ENCODE data around the gene TEN1.

TEN1 gene

DNA sequence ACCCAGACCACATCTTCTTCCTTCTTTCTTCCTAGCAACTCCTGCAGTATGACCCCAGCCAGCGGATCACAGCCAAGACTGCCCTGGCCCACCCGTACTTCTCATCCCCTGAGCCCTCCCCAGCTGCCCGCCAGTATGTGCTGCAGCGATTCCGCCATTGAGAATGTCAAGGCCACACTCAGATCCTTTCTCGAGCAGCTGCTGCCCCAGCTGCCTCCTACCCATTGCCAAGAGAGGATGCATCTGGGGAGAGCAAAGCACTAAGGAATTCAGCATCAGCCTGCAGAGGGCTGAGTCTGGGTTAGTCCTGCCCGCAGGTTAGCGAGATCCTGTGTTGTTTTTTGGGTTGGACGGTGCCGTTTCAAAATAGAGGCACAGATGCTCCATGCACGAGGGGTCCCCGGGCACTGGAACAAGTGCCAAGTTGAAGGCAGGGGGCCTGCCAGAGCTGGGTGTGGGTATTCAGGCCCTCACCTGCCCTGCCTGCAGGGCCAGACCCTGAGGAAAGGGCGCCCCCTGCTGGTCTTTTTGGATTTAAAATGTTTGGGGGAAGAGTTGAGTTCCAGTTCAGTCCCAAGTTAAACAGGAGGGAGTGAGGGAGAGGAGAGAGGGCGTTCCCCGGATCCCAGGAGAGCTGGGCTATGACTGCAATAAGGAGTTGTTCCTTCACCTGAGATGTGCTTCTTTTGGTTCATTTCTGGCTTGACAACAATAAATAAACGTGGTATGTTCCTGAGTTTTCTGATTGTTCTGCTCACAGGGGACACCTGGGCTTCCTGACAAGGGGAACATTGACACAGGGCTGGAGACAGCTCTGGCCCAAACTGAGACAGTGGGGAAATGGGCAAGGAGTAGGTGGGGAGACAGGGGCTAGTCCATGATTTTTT is 26.5 kb downstream of the TEN1 start:
- H3K4me3 ChIP-seq (ENCODE audit: low read depth, low read length): no peak overlapping the region
- no peak for DNase-seq (ENCODE audit: low read depth)
- TF ChIP-seq, protein P1, sequence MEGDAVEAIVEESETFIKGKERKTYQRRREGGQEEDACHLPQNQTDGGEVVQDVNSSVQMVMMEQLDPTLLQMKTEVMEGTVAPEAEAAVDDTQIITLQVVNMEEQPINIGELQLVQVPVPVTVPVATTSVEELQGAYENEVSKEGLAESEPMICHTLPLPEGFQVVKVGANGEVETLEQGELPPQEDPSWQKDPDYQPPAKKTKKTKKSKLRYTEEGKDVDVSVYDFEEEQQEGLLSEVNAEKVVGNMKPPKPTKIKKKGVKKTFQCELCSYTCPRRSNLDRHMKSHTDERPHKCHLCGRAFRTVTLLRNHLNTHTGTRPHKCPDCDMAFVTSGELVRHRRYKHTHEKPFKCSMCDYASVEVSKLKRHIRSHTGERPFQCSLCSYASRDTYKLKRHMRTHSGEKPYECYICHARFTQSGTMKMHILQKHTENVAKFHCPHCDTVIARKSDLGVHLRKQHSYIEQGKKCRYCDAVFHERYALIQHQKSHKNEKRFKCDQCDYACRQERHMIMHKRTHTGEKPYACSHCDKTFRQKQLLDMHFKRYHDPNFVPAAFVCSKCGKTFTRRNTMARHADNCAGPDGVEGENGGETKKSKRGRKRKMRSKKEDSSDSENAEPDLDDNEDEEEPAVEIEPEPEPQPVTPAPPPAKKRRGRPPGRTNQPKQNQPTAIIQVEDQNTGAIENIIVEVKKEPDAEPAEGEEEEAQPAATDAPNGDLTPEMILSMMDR (IDR thresholded peaks at IDR 0.05; ENCODE audit: control insufficient read depth, extremely low read depth, insufficient read depth): peak; percentile 65

DNA sequence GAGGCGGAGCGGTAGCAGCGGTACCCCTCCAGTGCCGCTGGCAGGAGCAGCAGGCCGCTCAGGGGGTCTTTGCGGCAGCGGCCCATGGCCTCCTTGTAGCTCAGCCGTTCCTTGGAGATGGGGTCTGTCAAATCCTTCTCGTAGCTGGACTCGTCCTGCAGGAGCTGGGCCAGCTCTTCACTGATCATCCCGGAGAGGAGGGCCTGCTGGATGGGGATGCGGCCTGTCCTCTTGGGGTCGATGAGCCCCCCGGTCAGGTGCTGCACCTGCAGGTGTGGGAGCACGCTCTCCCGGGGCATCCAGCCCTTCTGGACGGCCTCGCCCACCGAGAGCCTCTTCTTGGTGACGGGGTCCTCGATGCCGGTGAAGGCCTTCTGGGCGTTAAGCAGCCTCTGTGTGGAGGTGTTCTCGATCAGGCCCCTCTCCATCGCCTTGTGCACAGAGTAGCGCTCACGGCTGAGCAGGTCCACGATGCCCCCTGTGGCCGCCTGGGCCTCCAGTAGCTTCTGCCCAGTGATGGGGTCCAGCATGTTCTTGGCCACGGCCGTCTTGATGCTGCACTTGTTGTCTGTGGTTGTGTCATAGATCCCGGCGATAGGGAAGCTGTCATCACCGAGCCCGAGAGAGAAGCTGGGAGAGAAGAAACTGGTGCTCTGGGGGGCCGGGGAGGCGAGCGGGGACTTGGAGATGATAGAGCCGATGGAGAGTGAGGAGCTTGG is 28.2 kb downstream of the TEN1 start:
- H3K4me3 ChIP-seq (ENCODE audit: low read depth, low read length): no peak overlapping the region
- DNase-seq (ENCODE audit: low read depth): no peak
- TF ChIP-seq, protein P1 (IDR thresholded peaks at IDR 0.05; ENCODE audit: control insufficient read depth, extremely low read depth, insufficient read depth): no peak

DNA sequence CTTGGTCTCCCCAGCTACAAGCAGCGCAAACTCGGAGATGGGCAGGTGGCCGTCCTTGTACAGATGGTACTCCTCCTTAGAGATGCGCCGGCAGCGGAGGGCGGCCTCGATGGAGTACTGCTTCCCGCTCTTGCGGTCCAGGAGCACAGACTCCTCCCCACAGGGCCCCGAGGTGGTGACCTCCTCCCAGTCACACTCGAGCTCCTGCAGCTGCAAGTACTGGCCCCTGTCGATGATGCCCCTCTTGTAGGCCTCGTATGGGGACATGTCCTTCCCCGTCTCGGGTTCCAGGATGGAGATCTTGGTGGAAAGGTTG is 28.8 kb downstream of the TEN1 start:
- TF ChIP-seq, protein P1 (IDR thresholded peaks at IDR 0.05; ENCODE audit: control insufficient read depth, extremely low read depth, insufficient read depth): no peak
- H3K4me3 ChIP-seq (ENCODE audit: low read depth, low read length): no peak overlapping the region
- no peak for DNase-seq (ENCODE audit: low read depth)

DNA sequence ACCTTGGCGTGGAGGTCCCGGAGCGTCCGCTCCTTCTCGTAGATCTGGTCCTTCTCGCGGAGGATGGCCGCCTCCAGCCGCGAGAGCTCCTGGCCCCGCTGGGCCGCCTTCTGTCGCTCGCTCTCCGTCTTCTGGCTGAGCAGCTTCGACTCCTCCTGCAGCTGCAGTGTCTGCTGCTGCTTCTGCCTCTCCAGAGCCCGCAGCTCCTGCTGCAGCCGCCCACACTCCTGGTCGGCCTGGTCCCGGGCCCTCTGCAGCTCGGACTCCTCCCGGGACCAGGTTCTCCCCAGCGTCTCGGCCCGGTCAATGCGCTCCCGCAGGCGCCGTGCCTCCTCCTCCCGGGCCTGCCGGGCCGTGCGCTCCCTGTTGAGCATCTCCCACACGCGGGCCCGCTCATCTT is 29.2 kb downstream of the TEN1 start:
- DNase-seq (ENCODE audit: low read depth): no peak
- TF ChIP-seq, protein P1 (IDR thresholded peaks at IDR 0.05; ENCODE audit: control insufficient read depth, extremely low read depth, insufficient read depth): no peak

DNA sequence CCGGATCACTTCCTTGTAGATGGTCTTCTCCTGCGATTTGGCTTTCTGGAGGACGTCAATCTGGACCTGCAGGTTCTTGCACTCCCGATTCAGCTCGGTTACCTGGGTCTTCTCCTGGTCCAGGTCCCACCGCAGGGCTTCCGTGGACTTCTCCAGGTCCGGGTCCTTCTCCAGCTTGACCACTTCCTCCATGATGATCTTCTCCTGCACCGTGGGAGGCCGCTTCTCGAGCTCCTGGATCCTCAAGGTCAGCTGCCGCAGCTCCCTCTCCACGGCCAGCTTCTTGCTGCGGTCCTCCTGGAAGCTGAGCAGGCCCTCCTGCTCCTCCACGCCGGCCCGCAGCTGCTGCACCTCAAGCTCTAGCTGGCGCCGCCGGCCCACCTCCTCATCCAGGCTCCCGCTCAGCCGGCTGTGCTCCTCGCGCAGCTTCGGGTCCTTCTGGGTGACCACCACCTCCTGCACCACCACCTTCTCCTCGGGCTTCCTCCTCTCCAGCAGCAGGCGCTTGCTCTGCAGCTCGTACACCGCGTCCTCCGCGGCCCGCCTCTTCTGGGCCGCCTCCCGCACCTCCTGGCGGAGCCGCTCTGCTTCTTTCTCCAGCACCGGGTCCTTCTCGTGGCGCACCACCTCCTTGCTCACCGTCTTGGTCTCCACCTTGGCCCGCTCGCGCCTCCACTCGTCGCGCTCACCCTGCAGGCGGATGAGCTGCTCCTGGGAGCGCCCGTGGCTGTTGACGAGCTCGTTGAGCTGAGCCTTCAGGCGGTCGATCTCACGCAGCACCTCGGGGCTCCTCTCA is 29.8 kb downstream of the TEN1 start:
- TF ChIP-seq, protein P1 (IDR thresholded peaks at IDR 0.05; ENCODE audit: control insufficient read depth, extremely low read depth, insufficient read depth): no peak

More for the DNA sequence above, 29.2 kb downstream of the TEN1 start:
- H3K4me3 ChIP-seq (ENCODE audit: low read depth, low read length): no peak overlapping the region

DNA sequence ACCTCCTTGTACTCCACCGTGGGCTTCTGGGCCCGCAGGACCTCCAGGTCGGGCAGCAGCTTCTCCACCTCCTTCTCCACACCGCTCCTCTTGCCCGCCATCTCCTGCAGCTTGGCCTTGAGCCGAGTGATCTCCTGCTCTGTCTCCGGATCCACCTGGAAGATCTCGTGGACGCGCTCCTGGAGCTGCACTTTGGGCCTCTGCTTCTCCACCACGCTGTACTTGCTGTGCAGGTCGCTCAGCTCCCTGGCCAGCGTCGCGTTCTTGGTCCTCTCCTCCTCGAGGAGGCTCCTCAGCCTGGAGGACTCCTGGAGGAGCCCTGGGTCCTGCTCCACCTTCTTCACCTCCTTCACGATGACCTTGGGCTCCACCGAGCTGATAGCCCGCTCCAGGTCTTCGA is 30.4 kb downstream of the TEN1 start:
- no peak for DNase-seq (ENCODE audit: low read depth)
- H3K4me3 ChIP-seq (ENCODE audit: low read depth, low read length): no peak overlapping the region
- TF ChIP-seq, protein P1 (IDR thresholded peaks at IDR 0.05; ENCODE audit: control insufficient read depth, extremely low read depth, insufficient read depth): no peak

More for the DNA sequence above, 29.8 kb downstream of the TEN1 start:
- no peak overlapping the region for H3K4me3 ChIP-seq (ENCODE audit: low read depth, low read length)
- DNase-seq (ENCODE audit: low read depth): no peak

Measured in LNCaP clone FGC (cell line).